OCI-LY7 (cell line): ENCODE measurements around the gene C5orf15. TPM values are rescaled to one million over a fixed set of nuclear protein-coding genes. Genes with fewer than 3 reads are reported as not detected.

ENCODE experiments used
- BruUV-seq: library from RNA; stranded (reverse); fragments of 400-500 nt; replicated peaks from 2 replicates; lab custom pipeline; 2021; lab: Mats Ljungman, UMichigan
- CTCF ChIA-PET: fragments of 300-600 bp; sonication (Branson Sonifier 250); formaldehyde crosslinking; loops from one replicate; lab custom pipeline; 2022; ENCODE audit warnings: antibody characterized with exemption; ENCODE audit not compliant: unreplicated experiment; lab: Charles Lee
- POLR2A ChIA-PET: fragments of 300-600 bp; sonication (Branson Sonifier 250); formaldehyde crosslinking; loops from one replicate; lab custom pipeline; 2022; ENCODE audit warnings: antibody characterized with exemption; lab: Charles Lee
- DNase-seq: peaks from one replicate; pipeline ENCODE4 v3.0.0-alpha.2; 2015; ENCODE audit warnings: low spot score
- H2AFZ ChIP-seq: fragments of 200-600 bp; sonication (generic), shearing (Covaris generic); 2 replicates; pipeline ENCODE4 v1.6.1; 2014; ENCODE audit warnings: mild to moderate bottlenecking, antibody characterized with exemption, low read length, moderate library complexity
- H3K27ac ChIP-seq: fragments of 200-600 bp; sonication (generic); 2 replicates; pipeline ENCODE4 v1.5.1; 2014; ENCODE audit warnings: mixed run types, low read depth, mild to moderate bottlenecking, moderate library complexity, low read length, inconsistent platforms; ENCODE audit not compliant: poor library complexity, severe bottlenecking
- H3K36me3 ChIP-seq: fragments of 200-600 bp; sonication (generic); 2 replicates; pipeline ENCODE4 v1.6.1; 2014; ENCODE audit warnings: mild to moderate bottlenecking, antibody characterized with exemption, low read length, moderate library complexity, mixed read lengths; ENCODE audit not compliant: insufficient read depth
- H3K4me1 ChIP-seq: fragments of 200-600 bp; sonication (generic); 2 replicates; pipeline ENCODE4 v1.5.1; 2014; ENCODE audit warnings: mild to moderate bottlenecking, low read length; ENCODE audit not compliant: insufficient read depth, poor library complexity, severe bottlenecking
- H3K4me2 ChIP-seq: fragments of 200-600 bp; sonication (generic); 2 replicates; pipeline ENCODE4 v1.6.1; 2014; ENCODE audit warnings: mild to moderate bottlenecking, low read length
- H3K4me3 ChIP-seq: fragments of 200-600 bp; sonication (generic); 2 replicates; pipeline ENCODE4 v1.5.1; 2014; ENCODE audit warnings: mild to moderate bottlenecking, low read depth, low read length; ENCODE audit not compliant: poor library complexity, severe bottlenecking
- H3K79me2 ChIP-seq: fragments of 200-600 bp; sonication (generic); 2 replicates; pipeline ENCODE4 v1.6.1; 2016; ENCODE audit warnings: low read depth, mild to moderate bottlenecking, low read length, moderate library complexity, mixed read lengths; ENCODE audit not compliant: insufficient read depth
- H3K9me2 ChIP-seq: fragments of 200-600 bp; sonication (generic); 2 replicates; pipeline ENCODE4 v1.6.1; 2016; ENCODE audit warnings: mild to moderate bottlenecking, low read length, mixed read lengths; ENCODE audit not compliant: insufficient read depth
- H3K9me3 ChIP-seq: fragments of 200-600 bp; sonication (generic); 2 replicates; pipeline ENCODE4 v1.6.1; 2014; ENCODE audit warnings: mild to moderate bottlenecking, mixed run types, low read length, mixed read lengths
- H4K20me1 ChIP-seq: fragments of 200-600 bp; sonication (generic); 2 replicates; pipeline ENCODE4 v1.6.1; 2014; ENCODE audit warnings: mild to moderate bottlenecking, antibody characterized with exemption, low read length, moderate library complexity, mixed read lengths; ENCODE audit not compliant: insufficient read depth
- EZH2phosphoT487 ChIP-seq: fragments of 200-600 bp; sonication (generic); IDR thresholded peaks from 2 replicates; pipeline ENCODE4 v1.6.1; 2018; ENCODE audit warnings: low read depth, borderline replicate concordance, mild to moderate bottlenecking, mixed run types, antibody characterized with exemption, low read length, moderate library complexity, mixed read lengths
- intact Hi-C: fragments of 100-400 bp; cut with micrococcal nuclease; formaldehyde crosslinking; loops from one replicate; pipeline ENCODE4 v1.10.0; 2022; ENCODE audit not compliant: unreplicated experiment
- total RNA-seq, 2 experiments: library from RNA; depleted of rRNA in 1 of 2; stranded (reverse); fragments of >200 nt in 1 of 2; shearing (Covaris generic) in 1 of 2; gene quantifications; 2 replicates each; pipeline ENCODE4 v1.2.3, GENCODE V29; 2014 to 2022
- TF ChIP-seq, protein P1 (sequence below): fragments of 200-600 bp; sonication (generic); conservative IDR thresholded peaks from 2 replicates; pipeline ENCODE4 v1.5.1; 2014; ENCODE audit warnings: mild to moderate bottlenecking, antibody characterized with exemption, low read length, moderate library complexity, mixed read lengths

C5orf15 gene
- total RNA-seq, 2 experiments from 2014 or later = 32.2 to 46.4 TPM

DNA sequence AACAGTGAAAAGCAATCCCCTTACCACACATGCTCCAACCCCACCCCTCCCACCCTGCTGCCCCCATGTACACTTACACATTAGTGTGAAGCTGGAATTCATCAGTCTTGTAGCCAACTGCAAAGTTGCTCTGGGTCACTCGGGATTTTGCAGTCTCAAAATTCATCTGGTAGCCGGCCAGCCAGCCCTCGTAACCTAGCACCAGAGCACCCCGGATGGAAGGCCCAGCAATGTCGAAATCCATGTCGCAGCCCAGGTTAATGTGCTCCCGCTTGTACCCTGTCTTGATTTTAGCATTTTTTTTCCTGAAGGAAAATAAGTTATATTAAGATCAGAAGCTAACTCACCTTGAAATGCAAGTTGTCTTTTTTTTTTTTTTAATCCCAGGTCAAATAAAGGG is 12.2 kb upstream of the C5orf15 start:
- intact Hi-C loops = no loop called here
- TF ChIP-seq, protein P1, sequence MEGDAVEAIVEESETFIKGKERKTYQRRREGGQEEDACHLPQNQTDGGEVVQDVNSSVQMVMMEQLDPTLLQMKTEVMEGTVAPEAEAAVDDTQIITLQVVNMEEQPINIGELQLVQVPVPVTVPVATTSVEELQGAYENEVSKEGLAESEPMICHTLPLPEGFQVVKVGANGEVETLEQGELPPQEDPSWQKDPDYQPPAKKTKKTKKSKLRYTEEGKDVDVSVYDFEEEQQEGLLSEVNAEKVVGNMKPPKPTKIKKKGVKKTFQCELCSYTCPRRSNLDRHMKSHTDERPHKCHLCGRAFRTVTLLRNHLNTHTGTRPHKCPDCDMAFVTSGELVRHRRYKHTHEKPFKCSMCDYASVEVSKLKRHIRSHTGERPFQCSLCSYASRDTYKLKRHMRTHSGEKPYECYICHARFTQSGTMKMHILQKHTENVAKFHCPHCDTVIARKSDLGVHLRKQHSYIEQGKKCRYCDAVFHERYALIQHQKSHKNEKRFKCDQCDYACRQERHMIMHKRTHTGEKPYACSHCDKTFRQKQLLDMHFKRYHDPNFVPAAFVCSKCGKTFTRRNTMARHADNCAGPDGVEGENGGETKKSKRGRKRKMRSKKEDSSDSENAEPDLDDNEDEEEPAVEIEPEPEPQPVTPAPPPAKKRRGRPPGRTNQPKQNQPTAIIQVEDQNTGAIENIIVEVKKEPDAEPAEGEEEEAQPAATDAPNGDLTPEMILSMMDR = no peak
- no peak for TF ChIP-seq EZH2phosphoT487
- H3K4me3 ChIP-seq = no peak overlapping the region
- H3K9me3 ChIP-seq = no peaks in the 10 kb centered on the region
- H3K79me2 ChIP-seq = no peaks in the 10 kb centered on the region
- no peak overlapping the region for H2AFZ ChIP-seq
- H3K36me3 ChIP-seq = peaks cover 89% of the 10 kb centered on the region
- POLR2A ChIA-PET = interaction anchor here (0.6 to 1.9 kb wide), 2 partner anchors 11 to 1503 kb away, joined by 4 to 7 read pairs; no protein-coding TSS in a partner anchor
- no peaks in the 10 kb centered on the region for H3K4me1 ChIP-seq
- CTCF ChIA-PET = interaction anchor here (1.0 kb wide), 1 partner anchor 17 kb away, joined by 3 read pairs; no protein-coding TSS in a partner anchor
- no TSS peak for BruUV-seq
- DNase-seq = no peak
- H3K9me2 ChIP-seq = no peaks in the 10 kb centered on the region
- no peak overlapping the region for H3K27ac ChIP-seq
- no peak overlapping the region for H3K4me2 ChIP-seq
- H4K20me1 ChIP-seq = no peaks in the 10 kb centered on the region

DNA sequence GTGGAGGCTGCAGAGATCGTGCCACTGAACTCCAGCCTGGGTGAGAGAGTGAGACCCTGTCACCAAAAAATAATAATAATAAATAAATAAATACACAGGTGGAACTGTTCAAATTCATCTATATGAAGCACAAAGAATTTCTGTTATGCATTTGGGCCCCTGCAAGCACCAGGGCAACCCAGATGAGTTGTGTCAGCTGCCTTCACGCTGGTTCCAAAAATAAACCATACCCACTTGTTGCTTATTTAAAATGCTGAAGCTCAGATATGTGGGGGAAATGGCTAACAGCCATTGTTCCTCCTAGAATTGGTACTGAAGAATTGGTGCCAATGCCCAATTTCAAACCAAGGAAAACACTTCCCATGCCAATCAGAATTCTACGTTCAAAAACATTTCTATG is 10.5 kb upstream of the C5orf15 start:
- no peaks in the 10 kb centered on the region for H3K9me3 ChIP-seq
- H3K27ac ChIP-seq = no peak overlapping the region
- no peaks in the 10 kb centered on the region for H4K20me1 ChIP-seq
- TF ChIP-seq, protein P1 = no peak
- TF ChIP-seq EZH2phosphoT487 = no peak
- no peak overlapping the region for H3K4me2 ChIP-seq
- no TSS peak for BruUV-seq
- H2AFZ ChIP-seq = no peak overlapping the region
- intact Hi-C loops = no loop called here
- ChIA-PET CTCF (no interaction called here), POLR2A (interaction anchor here (0.6 to 2.8 kb wide), 4 partner anchors 9 to 861 kb away, joined by 3 to 16 read pairs (median 3); no protein-coding TSS in a partner anchor)
- DNase-seq = no peak
- no peaks in the 10 kb centered on the region for H3K9me2 ChIP-seq
- H3K4me3 ChIP-seq = no peak overlapping the region
- H3K36me3 ChIP-seq = peaks cover 90% of the 10 kb centered on the region
- no peaks in the 10 kb centered on the region for H3K4me1 ChIP-seq
- H3K79me2 ChIP-seq = no peaks in the 10 kb centered on the region

GRCh38 chr5:133977858-133978257 is 9.4 kb upstream of the C5orf15 start:
- no peak overlapping the region for H3K27ac ChIP-seq
- no peak for DNase-seq
- peaks cover 90% of the 10 kb centered on the region for H3K36me3 ChIP-seq
- no peaks in the 10 kb centered on the region for H3K4me1 ChIP-seq
- ChIA-PET CTCF (no interaction called here), POLR2A (interaction anchor here (2.8 kb wide), 1 partner anchor 8 kb away, joined by 16 read pairs; no protein-coding TSS in a partner anchor)
- TF ChIP-seq, protein P1 = no peak
- no peak for TF ChIP-seq EZH2phosphoT487
- no TSS peak for BruUV-seq
- intact Hi-C loops = no loop called here
- H2AFZ ChIP-seq = no peak overlapping the region
- no peaks in the 10 kb centered on the region for H3K79me2 ChIP-seq
- no peaks in the 10 kb centered on the region for H3K9me2 ChIP-seq
- no peaks in the 10 kb centered on the region for H4K20me1 ChIP-seq
- no peaks in the 10 kb centered on the region for H3K9me3 ChIP-seq
- no peak overlapping the region for H3K4me3 ChIP-seq
- no peak overlapping the region for H3K4me2 ChIP-seq
